CD4-positive, alpha-beta T cell (primary cell): Measurements from ENCODE around the gene CNR1. TPM values are rescaled to one million over a fixed set of nuclear protein-coding genes. Genes with fewer than 3 reads are reported as not detected.

Experiments
- ATAC-seq: fragments of 200-7000 bp; cut with Tn5 transposase; one replicate; pipeline ENCODE4 v1.10.0; 2022; ENCODE audit warnings: mild to moderate bottlenecking; ENCODE audit not compliant: poor library complexity
- CTCF ChIA-PET: fragments of 350-600 bp; sonication (Branson Sonifier 250); formaldehyde crosslinking; loops from one replicate; lab custom pipeline; 2021; ENCODE audit warnings: antibody characterized with exemption, inconsistent platforms; lab: Charles Lee
- POLR2A ChIA-PET: fragments of 350-600 bp; sonication (Branson Sonifier 250); formaldehyde crosslinking; loops from one replicate; lab custom pipeline; 2021; ENCODE audit warnings: antibody characterized with exemption, inconsistent platforms; lab: Charles Lee
- DNase-seq, 14 experiments: peaks; one replicate each; pipeline ENCODE4 v3.0.0-alpha.2; 2013 to 2020; ENCODE audit warnings: mixed read lengths in 2 of 14
- H3K27ac ChIP-seq, 2 donors: one replicate each; pipeline versions ENCODE4 v1.5.1 to v1.7.0; 2013; ENCODE audit warnings: low read length in 2 of 2, low read depth in 1 of 2, mild to moderate bottlenecking in 1 of 2
- H3K27me3 ChIP-seq, 2 experiments: 1 replicate in 1 of 2; 2 replicates in 1 of 2; pipeline versions ENCODE4 v1.6.1 to v1.7.0; 2013; ENCODE audit warnings: low read length in 2 of 2, control low read depth in 1 of 2, mild to moderate bottlenecking in 1 of 2, moderate library complexity in 1 of 2; ENCODE audit not compliant: insufficient read depth in 2 of 2, control insufficient read depth in 1 of 2
- H3K36me3 ChIP-seq: one replicate; pipeline ENCODE4 v1.6.1; 2013; ENCODE audit warnings: low read length, control low read depth; ENCODE audit not compliant: insufficient read depth
- H3K4me1 ChIP-seq: one replicate; pipeline ENCODE4 v1.6.1; 2013; ENCODE audit warnings: low read length, control low read depth; ENCODE audit not compliant: insufficient read depth
- H3K4me3 ChIP-seq: one replicate; pipeline ENCODE4 v1.5.1; 2013; ENCODE audit warnings: mild to moderate bottlenecking, low read length, moderate library complexity
- H3K9me3 ChIP-seq, 2 experiments: 1 replicate in 1 of 2; 2 replicates in 1 of 2; pipeline versions ENCODE4 v1.6.1 to v1.7.0; 2013; ENCODE audit warnings: low read length in 2 of 2, mild to moderate bottlenecking in 2 of 2, control low read depth in 1 of 2, moderate library complexity in 1 of 2; ENCODE audit not compliant: control insufficient read depth in 1 of 2, insufficient read depth in 1 of 2
- H3K27ac Mint-ChIP-seq: one replicate; pipeline ENCODE4 v1.8.0; 2020; ENCODE audit warnings: mixed read lengths
- H3K27me3 Mint-ChIP-seq: one replicate; pipeline ENCODE4 v1.8.0; 2021; ENCODE audit warnings: mixed read lengths
- H3K36me3 Mint-ChIP-seq: one replicate; pipeline ENCODE4 v1.8.0; 2021; ENCODE audit warnings: low read depth, mixed read lengths
- H3K4me1 Mint-ChIP-seq: one replicate; pipeline ENCODE4 v1.8.0; 2021; ENCODE audit warnings: low read depth, mixed read lengths
- H3K4me3 Mint-ChIP-seq: one replicate; pipeline ENCODE4 v1.8.0; 2020; ENCODE audit warnings: mild to moderate bottlenecking, mixed read lengths
- H3K9me3 Mint-ChIP-seq: one replicate; pipeline ENCODE4 v1.8.0; 2020; ENCODE audit warnings: mixed read lengths
- intact Hi-C, 2 experiments: fragments of 100-400 bp; cut with DNase I in 1 of 2; cut with micrococcal nuclease in 1 of 2; formaldehyde crosslinking; loops; one replicate each; pipeline versions ENCODE4 v1.15.1 to v1.9.0; 2023 to 2025; cut with DNase I, micrococcal nuclease
- total RNA-seq, 174 experiments: library from RNA in 2 of 174; stranded (reverse) in 2 of 174; gene quantifications; one replicate each; pipeline ENCODE4 v1.2.3 and lab custom pipeline; 2021 to 2026
- TF ChIP-seq, protein P1 (sequence below): fragments of 200-600 bp; IDR thresholded peaks from one replicate; pipeline ENCODE4 v1.8.0; 2022; ENCODE audit warnings: antibody characterized with exemption, mild to moderate bottlenecking

The CNR1 gene
- total RNA-seq, 2 experiments from 2014 or later = not detected

DNA sequence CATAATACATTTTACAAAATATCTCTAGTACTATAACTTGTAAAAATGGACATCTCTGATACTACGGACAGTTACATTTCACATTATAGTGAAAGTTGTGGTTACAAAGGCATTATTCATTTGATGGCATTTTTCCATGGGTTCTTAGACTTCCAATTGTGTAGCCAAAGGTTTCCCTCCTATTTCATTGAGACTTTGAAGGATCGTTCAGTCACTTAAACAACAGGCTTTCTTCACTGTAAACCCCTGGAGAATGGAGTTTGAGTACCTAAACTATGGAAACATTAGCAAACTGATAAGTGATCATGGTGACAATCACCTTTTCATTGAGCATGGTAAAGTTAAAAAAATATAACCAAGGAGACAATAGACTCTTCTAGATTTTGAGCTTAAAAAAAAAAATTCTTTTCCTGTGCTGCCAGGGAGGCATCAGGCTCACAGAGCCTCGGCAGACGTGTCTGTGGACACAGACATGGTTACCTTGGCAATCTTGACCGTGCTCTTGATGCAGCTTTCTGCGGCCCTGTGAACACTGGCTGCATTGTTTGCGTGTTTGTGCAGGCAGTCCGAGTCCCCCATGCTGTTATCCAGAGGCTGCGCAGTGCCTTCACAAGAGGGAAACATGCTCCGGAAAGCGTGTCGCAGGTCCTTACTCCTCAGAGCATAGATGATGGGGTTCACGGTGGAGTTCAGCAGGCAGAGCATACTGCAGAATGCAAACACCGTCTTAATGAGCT, 22.6 kb downstream of the CNR1 start:
- intact Hi-C loops = no loop called here
- H3K4me1 ChIP-seq = no peaks in the 10 kb centered on the region
- H3K27ac Mint-ChIP-seq = no peak overlapping the region
- no peaks in the 10 kb centered on the region for H3K4me1 Mint-ChIP-seq
- no peak overlapping the region for H3K4me3 Mint-ChIP-seq
- H3K4me3 ChIP-seq = no peak overlapping the region
- no peaks in the 10 kb centered on the region for H3K36me3 Mint-ChIP-seq
- CTCF ChIA-PET = no interaction called here
- H3K9me3 ChIP-seq = peaks cover 0 to 7% of the 10 kb centered on the region in 2 experiments
- ATAC-seq (no peak), DNase-seq (no peak)
- H3K36me3 ChIP-seq = no peaks in the 10 kb centered on the region
- TF ChIP-seq, protein P1, sequence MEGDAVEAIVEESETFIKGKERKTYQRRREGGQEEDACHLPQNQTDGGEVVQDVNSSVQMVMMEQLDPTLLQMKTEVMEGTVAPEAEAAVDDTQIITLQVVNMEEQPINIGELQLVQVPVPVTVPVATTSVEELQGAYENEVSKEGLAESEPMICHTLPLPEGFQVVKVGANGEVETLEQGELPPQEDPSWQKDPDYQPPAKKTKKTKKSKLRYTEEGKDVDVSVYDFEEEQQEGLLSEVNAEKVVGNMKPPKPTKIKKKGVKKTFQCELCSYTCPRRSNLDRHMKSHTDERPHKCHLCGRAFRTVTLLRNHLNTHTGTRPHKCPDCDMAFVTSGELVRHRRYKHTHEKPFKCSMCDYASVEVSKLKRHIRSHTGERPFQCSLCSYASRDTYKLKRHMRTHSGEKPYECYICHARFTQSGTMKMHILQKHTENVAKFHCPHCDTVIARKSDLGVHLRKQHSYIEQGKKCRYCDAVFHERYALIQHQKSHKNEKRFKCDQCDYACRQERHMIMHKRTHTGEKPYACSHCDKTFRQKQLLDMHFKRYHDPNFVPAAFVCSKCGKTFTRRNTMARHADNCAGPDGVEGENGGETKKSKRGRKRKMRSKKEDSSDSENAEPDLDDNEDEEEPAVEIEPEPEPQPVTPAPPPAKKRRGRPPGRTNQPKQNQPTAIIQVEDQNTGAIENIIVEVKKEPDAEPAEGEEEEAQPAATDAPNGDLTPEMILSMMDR = no peak
- peaks cover 3% of the 10 kb centered on the region for H3K27me3 Mint-ChIP-seq
- POLR2A ChIA-PET = no interaction called here
- H3K27ac ChIP-seq = no peak overlapping the region
- no peaks in the 10 kb centered on the region for H3K9me3 Mint-ChIP-seq
- H3K27me3 ChIP-seq = no peaks in the 10 kb centered on the region

DNA sequence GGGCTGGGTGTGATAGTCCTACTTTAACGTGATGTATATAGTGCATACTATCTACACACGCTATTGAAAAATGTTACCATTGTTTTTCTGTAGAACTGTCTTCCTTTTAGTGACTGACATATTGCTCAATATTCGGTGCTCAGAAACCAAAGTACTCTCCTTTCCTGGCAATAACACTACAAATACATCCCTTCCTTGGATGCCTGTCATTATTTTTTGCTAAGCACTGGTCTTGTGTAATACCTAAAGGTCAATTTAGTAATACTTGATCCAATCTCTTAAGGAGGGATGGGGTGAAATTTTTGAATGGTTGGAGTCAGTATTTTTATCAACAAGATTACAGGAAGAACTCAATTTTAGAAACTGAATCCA, 23.9 kb downstream of the CNR1 start:
- Mint-ChIP-seq H3K36me3 (no peaks in the 10 kb centered on the region), H3K4me3 (no peak overlapping the region), H3K27me3 (peaks cover 3% of the 10 kb centered on the region), H3K27ac (no peak overlapping the region), H3K9me3 (no peaks in the 10 kb centered on the region), H3K4me1 (no peaks in the 10 kb centered on the region)
- CTCF ChIA-PET = no interaction called here
- H3K4me1 ChIP-seq = no peaks in the 10 kb centered on the region
- H3K4me3 ChIP-seq = no peak overlapping the region
- no peaks in the 10 kb centered on the region for H3K27me3 ChIP-seq
- intact Hi-C loops = no loop called here
- TF ChIP-seq, protein P1 = no peak
- no peak for ATAC-seq
- H3K27ac ChIP-seq = no peak overlapping the region
- POLR2A ChIA-PET = no interaction called here
- no peak for DNase-seq
- no peaks in the 10 kb centered on the region for H3K36me3 ChIP-seq
- H3K9me3 ChIP-seq = peaks cover 0 to 7% of the 10 kb centered on the region in 2 experiments

DNA sequence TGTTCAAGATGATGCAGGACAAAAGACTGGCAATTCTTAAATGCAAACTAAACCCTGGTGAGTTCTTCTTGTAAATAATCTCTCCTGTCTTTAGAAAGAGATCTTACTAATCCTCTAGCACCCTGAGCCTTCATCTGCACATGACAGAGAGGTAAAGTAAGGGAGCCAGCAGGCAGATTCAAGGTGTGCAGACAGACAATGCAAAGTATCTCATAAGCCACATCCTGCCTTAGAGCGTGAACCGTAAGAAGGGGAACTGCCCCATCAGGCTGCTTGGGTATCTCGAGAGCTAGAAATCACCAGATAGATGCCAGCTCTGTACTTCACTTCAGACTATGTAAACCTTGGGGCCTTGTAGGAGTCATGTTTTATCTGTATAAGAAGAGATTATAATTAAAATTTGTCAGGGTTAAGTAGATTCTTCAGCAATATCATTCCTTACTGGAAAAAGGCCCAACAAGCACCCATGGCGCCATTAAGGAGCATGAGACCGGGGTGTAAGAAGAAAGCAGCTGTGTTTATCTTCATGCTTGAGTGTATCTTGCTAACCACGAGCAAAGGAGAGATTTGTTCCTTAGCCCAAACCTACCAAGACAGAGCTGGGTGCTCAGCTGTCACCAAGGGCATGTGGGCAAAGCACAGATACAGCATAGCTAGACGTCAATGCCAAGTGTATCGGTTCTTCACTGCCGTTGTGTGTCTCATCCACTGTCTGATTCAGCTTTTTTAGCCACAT, 24.4 kb downstream of the CNR1 start:
- intact Hi-C loops = no loop called here
- DNase-seq (peak in 1 of 14 experiments; percentile 5), ATAC-seq (no peak)
- Mint-ChIP-seq H3K4me1 (no peaks in the 10 kb centered on the region), H3K36me3 (no peaks in the 10 kb centered on the region), H3K9me3 (no peaks in the 10 kb centered on the region), H3K4me3 (no peak overlapping the region), H3K27me3 (peaks cover 3% of the 10 kb centered on the region), H3K27ac (no peak overlapping the region)
- ChIA-PET CTCF (no interaction called here), POLR2A (no interaction called here)
- Histone ChIP-seq H3K27ac (no peak overlapping the region), H3K4me1 (no peaks in the 10 kb centered on the region), H3K9me3 (peaks cover 0 to 7% of the 10 kb centered on the region in 2 experiments), H3K27me3 (no peaks in the 10 kb centered on the region), H3K4me3 (no peak overlapping the region), H3K36me3 (no peaks in the 10 kb centered on the region)
- TF ChIP-seq, protein P1 = no peak
